HCT116 (cell line): ENCODE data around the gene C5orf63.

Experiments
- CTCF ChIP-seq, 3 experiments: fragments of 200-600 bp in 1 of 3; sonication (generic) in 1 of 3; IDR thresholded peaks in 2 of 3; conservative IDR thresholded peaks in 1 of 3; 2 replicates each; pipeline ENCODE4 v1.5.1; 2012 to 2017; ENCODE audit warnings: low read depth in 2 of 3, low read length in 2 of 3, antibody characterized with exemption in 1 of 3, borderline replicate concordance in 1 of 3, control low read depth in 1 of 3, mild to moderate bottlenecking in 1 of 3, mixed read lengths in 1 of 3, mixed run types in 1 of 3, moderate library complexity in 1 of 3; ENCODE audit not compliant: insufficient read depth in 1 of 3
- ELF1 ChIP-seq: IDR thresholded peaks from 2 replicates; pipeline ENCODE4 v1.6.1; 2012; ENCODE audit warnings: low read depth, borderline replicate concordance
- JUND ChIP-seq: IDR thresholded peaks from 2 replicates; pipeline ENCODE4 v1.6.1; 2012
- POLR2A ChIP-seq: IDR thresholded peaks from 2 replicates; pipeline ENCODE4 v1.7.0; 2011; ENCODE audit warnings: borderline replicate concordance; ENCODE audit not compliant: insufficient read depth, insufficient read length; ENCODE audit errors: extremely low read depth
- POLR2AphosphoS5 ChIP-seq: IDR thresholded peaks from 2 replicates; pipeline ENCODE4 v1.6.1; 2011; ENCODE audit warnings: mild to moderate bottlenecking, low read depth, low read length, moderate library complexity
- YY1 ChIP-seq: IDR thresholded peaks from 2 replicates; pipeline ENCODE4 v1.6.1; 2011; ENCODE audit warnings: low read length, low read depth, moderate library complexity, mild to moderate bottlenecking; ENCODE audit not compliant: insufficient replicate concordance; ENCODE audit errors: extremely low read depth
- ZBTB33 ChIP-seq: IDR thresholded peaks from 2 replicates; pipeline ENCODE4 v1.6.1; 2011; ENCODE audit warnings: mild to moderate bottlenecking, low read length, moderate library complexity; ENCODE audit not compliant: insufficient replicate concordance; ENCODE audit errors: extremely low read depth
- ZFX ChIP-seq: fragments of 450-650 bp; IDR thresholded peaks from 2 replicates; pipeline ENCODE4 v1.6.1; 2017
- ZNF274 ChIP-seq: fragments of 200-500 bp; sonication (Bioruptor generic); IDR thresholded peaks from 2 replicates; pipeline ENCODE4 v1.6.1; 2014; ENCODE audit warnings: mild to moderate bottlenecking, low read depth, low read length, inconsistent platforms

GRCh38 chr5:127012916-127013315 is 60.4 kb downstream of the C5orf63 start:
- TF ChIP-seq CTCF (IDR thresholded peaks at IDR 0.05 in 2 of 3, conservative IDR thresholded peaks at IDR 0.05 in 1 of 3; ENCODE audit: borderline replicate concordance in 1 of 3, insufficient read depth in 1 of 3, low read depth in 2 of 3, low read length in 2 of 3), result no peak
- no peak for TF ChIP-seq ZBTB33
- TF ChIP-seq YY1, result no peak
- no peak for TF ChIP-seq ZFX
- TF ChIP-seq POLR2A, result no peak
- TF ChIP-seq POLR2AphosphoS5, result no peak
- no peak for TF ChIP-seq JUND
- TF ChIP-seq ELF1, result no peak
- no peak for TF ChIP-seq ZNF274
